Breast epithelium (tissue), 4 donors: ENCODE data around the gene MTMR2. TPM values are rescaled to one million over a fixed set of nuclear protein-coding genes. Genes with fewer than 3 reads are reported as not detected.

ENCODE experiments used
- DNase-seq, 2 donors: peaks; one replicate each; pipeline ENCODE4 v3.0.0-alpha.2; 2019; ENCODE audit warnings: low spot score in 2 of 2
- H3K27ac ChIP-seq, 2 donors: fragments of 200-600 bp; sonication (generic) in 1 of 2; one replicate each; pipeline ENCODE4 v1.5.1; 2016 to 2019; ENCODE audit warnings: mild to moderate bottlenecking in 1 of 2
- H3K27me3 ChIP-seq, 2 donors: fragments of 200-600 bp; sonication (generic) in 1 of 2; one replicate each; pipeline versions ENCODE4 v1.5.1 to v1.6.0; 2017 to 2019; ENCODE audit warnings: control low read depth in 1 of 2, mild to moderate bottlenecking in 1 of 2
- H3K36me3 ChIP-seq: fragments of 200-600 bp; one replicate; pipeline ENCODE4 v1.5.1; 2019
- H3K4me1 ChIP-seq, 2 donors: fragments of 200-600 bp; sonication (generic); one replicate each; pipeline ENCODE4 v1.5.1; 2016 to 2019; ENCODE audit warnings: control low read depth in 1 of 2
- H3K4me3 ChIP-seq, 3 donors: fragments of 200-600 bp; sonication (generic); 1 replicate in 2 of 3; 2 replicates in 1 of 3; pipeline ENCODE4 v1.5.1; 2016 to 2019; ENCODE audit warnings: mild to moderate bottlenecking in 3 of 3, moderate library complexity in 2 of 3
- H3K9me3 ChIP-seq, 2 donors: fragments of 200-600 bp; sonication (generic) in 1 of 2; one replicate each; pipeline ENCODE4 v1.5.1; 2016 to 2019; ENCODE audit warnings: control low read depth in 1 of 2
- POLR2A ChIP-seq: fragments of 450-650 bp; IDR thresholded peaks from one replicate; pipeline ENCODE4 v1.6.1; 2016; ENCODE audit warnings: antibody characterized with exemption, mild to moderate bottlenecking, moderate library complexity
- POLR2AphosphoS5 ChIP-seq, 3 donors: sonication (generic); formaldehyde crosslinking; IDR thresholded peaks; one replicate each; pipeline ENCODE4 v1.6.1; 2017; ENCODE audit warnings: antibody characterized with exemption in 3 of 3
- intact Hi-C: fragments of 100-400 bp; cut with DNase I; formaldehyde crosslinking; loops from one replicate; pipeline ENCODE4 v1.15.1; 2023; ENCODE audit warnings: low total_unique reads
- total RNA-seq, 3 donors: library from RNA; depleted of rRNA; stranded (reverse); fragments of >200 nt; gene quantifications; one replicate each; pipeline ENCODE4 v1.1.0, GENCODE V29; 2016
- TF ChIP-seq, protein P1 (sequence below), 3 donors: fragments of 450-650 bp; IDR thresholded peaks; one replicate each; pipeline ENCODE4 v1.5.1; 2016 to 2017; ENCODE audit warnings: antibody characterized with exemption in 3 of 3, mild to moderate bottlenecking in 3 of 3, moderate library complexity in 3 of 3

MTMR2 gene
- 10 to 100 TPM; 20.3 to 28.4 (median 20.5) TPM for total RNA-seq

DNA sequence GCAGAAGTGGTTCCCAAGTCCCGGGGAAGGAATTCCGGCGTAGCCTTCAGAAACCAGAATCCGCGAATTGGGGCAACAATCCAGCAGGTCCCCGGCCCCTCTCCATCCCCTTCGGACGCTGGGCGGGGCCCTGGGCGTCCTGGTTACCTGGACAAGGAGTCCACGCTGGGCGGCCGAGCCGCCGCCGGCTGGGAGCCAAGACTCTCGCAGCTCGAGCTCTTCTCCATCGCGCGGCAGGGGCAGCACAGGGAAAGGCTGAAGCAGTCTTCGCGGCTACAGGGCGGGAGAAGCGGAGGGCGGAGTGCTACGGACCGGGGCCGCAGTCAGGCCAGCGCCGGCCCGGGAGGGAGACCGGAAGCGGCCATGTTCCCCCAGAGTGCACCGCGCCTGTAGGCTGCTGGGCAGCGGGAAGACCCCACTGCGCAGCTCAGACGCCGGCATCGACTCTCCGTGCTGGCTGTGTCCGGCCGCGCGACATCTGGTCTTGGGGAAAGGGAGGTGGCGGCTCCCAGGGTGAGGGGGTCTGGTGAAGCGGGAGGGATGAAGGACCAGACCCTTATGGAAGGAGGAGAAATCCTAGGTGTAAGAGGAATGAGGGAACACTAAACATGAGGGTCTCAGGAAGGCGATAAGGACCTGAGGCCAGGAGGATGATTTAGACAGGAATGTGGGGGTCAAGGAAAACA, at the start of gene MTMR2:
Gene MTMR2, minus strand, starts transcription at position 380 of the 686 bp plus-strand sequence. Its CDS starts 153 bp downstream, at position 227.
- Histone ChIP-seq H3K4me3 (peak within 1 kb of the TSS; percentile 76 to 94 (median 84)), H3K4me1 (peaks cover 0 to 6% of the 10 kb centered on the region in 2 donors), H3K27ac (peak within 1 kb of the TSS; percentile 97 to 98), H3K27me3 (no peaks in the 10 kb centered on the region), H3K36me3 (no peaks in the 10 kb centered on the region), H3K9me3 (no peaks in the 10 kb centered on the region)
- DNase-seq = peak; percentile 50 to 58
- TF ChIP-seq, protein P1, sequence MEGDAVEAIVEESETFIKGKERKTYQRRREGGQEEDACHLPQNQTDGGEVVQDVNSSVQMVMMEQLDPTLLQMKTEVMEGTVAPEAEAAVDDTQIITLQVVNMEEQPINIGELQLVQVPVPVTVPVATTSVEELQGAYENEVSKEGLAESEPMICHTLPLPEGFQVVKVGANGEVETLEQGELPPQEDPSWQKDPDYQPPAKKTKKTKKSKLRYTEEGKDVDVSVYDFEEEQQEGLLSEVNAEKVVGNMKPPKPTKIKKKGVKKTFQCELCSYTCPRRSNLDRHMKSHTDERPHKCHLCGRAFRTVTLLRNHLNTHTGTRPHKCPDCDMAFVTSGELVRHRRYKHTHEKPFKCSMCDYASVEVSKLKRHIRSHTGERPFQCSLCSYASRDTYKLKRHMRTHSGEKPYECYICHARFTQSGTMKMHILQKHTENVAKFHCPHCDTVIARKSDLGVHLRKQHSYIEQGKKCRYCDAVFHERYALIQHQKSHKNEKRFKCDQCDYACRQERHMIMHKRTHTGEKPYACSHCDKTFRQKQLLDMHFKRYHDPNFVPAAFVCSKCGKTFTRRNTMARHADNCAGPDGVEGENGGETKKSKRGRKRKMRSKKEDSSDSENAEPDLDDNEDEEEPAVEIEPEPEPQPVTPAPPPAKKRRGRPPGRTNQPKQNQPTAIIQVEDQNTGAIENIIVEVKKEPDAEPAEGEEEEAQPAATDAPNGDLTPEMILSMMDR (IDR thresholded peaks at IDR 0.05) = no peak
- TF ChIP-seq POLR2A (peak; percentile 55), POLR2AphosphoS5 (IDR thresholded peaks at IDR 0.05) (peak; percentile 77 to 90 (median 81))
- intact Hi-C loops = no loop called here

DNA sequence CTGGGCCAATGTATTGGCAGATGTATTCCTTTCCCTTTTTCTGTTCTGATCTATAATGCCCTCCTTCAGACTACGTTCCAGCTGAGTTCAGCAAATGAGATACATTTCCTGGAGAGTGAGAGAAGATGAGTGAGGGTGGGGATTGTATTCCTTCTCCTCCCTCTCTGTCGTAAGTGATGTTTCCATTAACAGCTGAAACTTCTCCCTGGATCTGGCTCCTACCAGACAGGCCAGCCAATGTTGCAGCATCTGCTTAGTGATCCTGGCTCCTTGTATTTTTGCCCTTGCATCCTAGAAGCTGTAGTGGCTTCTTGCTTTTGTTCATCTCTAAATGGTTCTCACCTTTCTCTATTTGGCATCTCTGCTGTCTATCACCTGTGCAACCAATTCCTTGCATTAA, 48.2 kb upstream of the MTMR2 start:
- no peaks in the 10 kb centered on the region for H3K27me3 ChIP-seq
- H3K36me3 ChIP-seq = no peaks in the 10 kb centered on the region
- H3K9me3 ChIP-seq = no peaks in the 10 kb centered on the region
- no peaks in the 10 kb centered on the region for H3K4me1 ChIP-seq
- TF ChIP-seq, protein P1 (IDR thresholded peaks at IDR 0.05) = no peak
- no peak for TF ChIP-seq POLR2A
- TF ChIP-seq POLR2AphosphoS5 (IDR thresholded peaks at IDR 0.05) = no peak
- H3K27ac ChIP-seq = no peak overlapping the region
- intact Hi-C loops = loop anchor here (5.0 kb wide), 1 partner anchor 825 kb away; no protein-coding TSS in a partner anchor
- DNase-seq = no peak
- no peak overlapping the region for H3K4me3 ChIP-seq

DNA sequence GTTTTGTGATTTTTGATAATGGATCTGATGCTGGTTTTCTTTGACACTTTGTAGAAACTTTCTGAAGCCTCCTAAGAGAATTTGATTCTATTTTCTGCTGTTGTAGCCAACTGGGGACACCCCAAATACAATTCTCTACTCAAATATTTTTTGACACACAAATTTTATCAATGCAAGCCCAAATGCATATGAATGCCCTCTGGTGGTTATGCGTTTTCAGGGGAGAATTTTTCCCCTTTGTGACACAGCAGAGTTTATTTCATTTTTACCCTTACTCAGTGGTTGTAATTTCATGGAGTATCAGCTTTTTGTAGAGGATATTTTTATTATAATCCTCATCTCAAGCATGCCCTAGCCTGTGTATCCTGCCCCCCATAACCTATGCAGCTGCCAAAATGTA, 44.7 kb upstream of the MTMR2 start:
- DNase-seq = no peak
- Histone ChIP-seq H3K4me3 (no peak overlapping the region), H3K27ac (no peak overlapping the region), H3K27me3 (no peaks in the 10 kb centered on the region), H3K4me1 (no peaks in the 10 kb centered on the region), H3K9me3 (no peaks in the 10 kb centered on the region), H3K36me3 (no peaks in the 10 kb centered on the region)
- intact Hi-C loops = no loop called here
- TF ChIP-seq, protein P1 (IDR thresholded peaks at IDR 0.05) = no peak
- TF ChIP-seq POLR2A (no peak), POLR2AphosphoS5 (IDR thresholded peaks at IDR 0.05) (no peak)

- H3K9me3 ChIP-seq = no peaks in the 10 kb centered on the region
- no peak overlapping the region for H3K4me3 ChIP-seq
- intact Hi-C loops = no loop called here
- no peaks in the 10 kb centered on the region for H3K4me1 ChIP-seq
- TF ChIP-seq POLR2A = no peak
- TF ChIP-seq, protein P1 (IDR thresholded peaks at IDR 0.05) = no peak
- TF ChIP-seq POLR2AphosphoS5 (IDR thresholded peaks at IDR 0.05) = no peak
- no peaks in the 10 kb centered on the region for H3K27me3 ChIP-seq
- no peak overlapping the region for H3K27ac ChIP-seq
- no peak for DNase-seq
- no peaks in the 10 kb centered on the region for H3K36me3 ChIP-seq
Observed at GRCh38 chr11:95964281-95964680, 40.4 kb upstream of the MTMR2 start.

GRCh38 chr11:95961758-95962157, 37.9 kb upstream of the MTMR2 start:
- H3K27me3 ChIP-seq = no peaks in the 10 kb centered on the region
- intact Hi-C loops = no loop called here

More at GRCh38 chr11:95961758-95962157, 37.9 kb upstream of the MTMR2 start:
- Histone ChIP-seq H3K4me1 (no peaks in the 10 kb centered on the region), H3K4me3 (no peak overlapping the region), H3K9me3 (no peaks in the 10 kb centered on the region), H3K27ac (no peak overlapping the region), H3K36me3 (no peaks in the 10 kb centered on the region)
- TF ChIP-seq, protein P1 (IDR thresholded peaks at IDR 0.05) = no peak
- no peak for TF ChIP-seq POLR2AphosphoS5 (IDR thresholded peaks at IDR 0.05)
- TF ChIP-seq POLR2A = no peak
- DNase-seq = no peak
